GM18520 (cell line): ENCODE results near the gene NIPAL4.
A peak's percentile ranks its signal among the peaks of the same experiment; 100 is the strongest.
"Not testable (repeated sequence)": the region's sequence is repeated elsewhere in the genome, so short reads cannot be mapped to it uniquely, and the experiment has no call there.

ENCODE experiments used
- ATAC-seq: cut with Tn5 transposase; IDR thresholded peaks from one replicate; pipeline ENCODE4 v1.9.1; 2021; ENCODE audit not compliant: unreplicated experiment

The NIPAL4 gene

GRCh38 chr5:157463081-157463480 lies 3.1 kb downstream of the NIPAL4 start:
- ATAC-seq = no peak

- ATAC-seq = no peak
Observed at GRCh38 chr5:157463621-157464518, 3.9 kb downstream of the NIPAL4 start.

GRCh38 chr5:157464519-157465171 lies 4.6 kb downstream of the NIPAL4 start:
- peak; percentile 94 for ATAC-seq

DNA sequence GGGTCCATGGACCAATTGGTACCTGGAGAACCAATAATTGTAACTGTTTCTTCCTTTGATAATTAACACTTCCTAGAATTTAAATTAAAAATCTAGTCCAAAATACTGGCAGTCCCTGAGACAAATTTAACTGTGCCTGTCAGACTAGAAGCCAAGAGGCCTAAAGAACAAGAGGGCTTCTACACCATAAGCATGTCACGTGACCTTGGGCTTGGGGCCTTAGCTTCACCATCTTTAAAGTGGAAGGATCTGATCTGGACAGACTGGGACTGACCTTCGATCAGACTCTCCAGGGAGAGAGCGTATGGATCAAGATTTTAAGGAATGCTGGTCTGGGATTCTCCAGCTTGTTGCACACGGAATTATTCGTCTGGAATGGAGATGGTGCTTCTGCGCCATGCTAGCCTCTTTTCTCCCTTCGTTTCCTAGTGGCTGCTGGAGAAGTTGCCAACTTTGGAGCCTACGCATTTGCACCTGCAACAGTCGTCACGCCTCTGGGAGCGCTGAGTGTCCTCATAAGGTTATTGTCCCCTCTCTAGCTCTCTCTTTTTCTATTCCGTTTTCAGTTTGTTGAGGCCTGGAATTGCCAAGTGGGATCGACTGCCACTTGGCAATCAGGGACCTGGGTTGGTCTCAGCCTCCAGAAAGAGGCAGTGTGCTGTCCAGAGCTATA lies 8.4 kb downstream of the NIPAL4 start:
- ATAC-seq = no peak

GRCh38 chr5:157469073-157469472 lies 9.1 kb downstream of the NIPAL4 start:
- ATAC-seq = no peak

DNA sequence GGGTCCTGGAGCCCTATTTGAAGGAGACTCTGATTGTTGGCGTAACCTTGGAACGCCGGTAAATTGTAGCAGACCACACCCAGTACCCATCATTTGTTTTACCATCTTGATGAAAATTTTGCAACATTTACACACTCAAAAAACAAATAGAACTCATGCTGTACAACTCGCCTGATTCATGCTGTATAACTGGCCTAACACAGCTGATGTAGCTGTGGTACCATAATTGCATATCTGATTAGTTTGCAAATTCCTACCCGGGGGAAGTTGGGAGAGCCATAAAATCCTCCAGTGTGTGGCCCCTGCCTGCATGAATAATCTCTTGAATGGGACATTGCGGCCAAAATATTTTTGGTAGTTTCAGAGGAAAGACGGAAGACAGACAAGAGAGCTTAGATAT lies 9.7 kb downstream of the NIPAL4 start:
- ATAC-seq = no peak

DNA sequence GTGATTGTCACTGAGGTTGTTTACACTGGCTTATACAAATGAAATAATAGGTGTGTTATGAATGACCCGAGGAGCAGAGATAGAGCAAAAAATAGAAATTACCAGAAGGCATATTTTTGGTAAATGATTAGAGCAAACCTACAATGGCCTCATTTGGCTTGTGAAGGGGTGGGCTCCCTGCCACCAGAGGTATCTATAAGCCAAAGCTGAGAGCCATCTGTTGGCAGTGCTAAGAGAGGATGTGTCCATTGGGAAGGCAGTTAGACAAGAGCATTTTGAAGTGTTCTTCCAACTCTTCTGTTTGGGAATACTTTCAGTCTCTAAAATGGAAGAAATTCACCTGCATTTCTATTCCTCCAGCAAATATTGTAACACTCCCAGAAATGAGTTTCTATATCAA lies 10.6 kb downstream of the NIPAL4 start:
- no peak for ATAC-seq

DNA sequence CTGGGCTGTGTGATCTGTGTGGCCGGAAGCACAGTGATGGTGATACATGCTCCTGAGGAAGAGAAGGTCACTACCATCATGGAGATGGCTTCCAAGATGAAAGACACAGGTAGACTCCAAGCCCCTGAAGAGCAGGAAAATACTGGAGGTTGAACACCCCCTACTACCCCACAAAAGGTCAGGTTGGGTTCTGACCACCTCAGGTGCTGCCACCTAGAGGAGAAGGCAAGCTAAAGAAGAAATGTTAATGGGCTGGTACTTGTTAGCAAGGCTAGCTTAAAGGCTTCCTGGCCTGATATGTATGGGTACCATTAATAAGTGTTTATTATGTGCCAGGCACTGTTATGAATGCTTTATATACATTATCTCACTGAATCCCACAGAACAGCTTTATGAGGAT lies 11.7 kb downstream of the NIPAL4 start:
- no peak for ATAC-seq

- ATAC-seq = no peak
Observed at GRCh38 chr5:157473383-157474320, 13.6 kb downstream of the NIPAL4 start.

DNA sequence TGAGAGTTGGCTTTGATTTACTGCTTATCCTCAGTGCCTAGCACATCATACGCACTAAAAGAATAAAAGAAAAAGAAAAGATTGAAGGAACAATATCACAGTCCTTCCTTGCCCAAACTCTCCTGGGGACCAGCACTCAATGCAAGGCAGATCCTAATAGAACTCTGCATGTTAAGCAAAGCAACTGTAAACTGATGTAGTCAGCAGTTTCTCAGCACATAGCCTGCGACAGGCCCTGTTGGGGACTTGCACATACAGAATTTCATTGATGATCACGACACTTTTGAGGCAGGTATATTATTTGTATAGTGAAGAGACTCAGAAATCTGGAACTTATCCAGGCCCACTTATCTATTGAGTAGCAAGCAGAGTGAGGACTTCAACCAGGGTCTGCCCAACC lies 15.4 kb downstream of the NIPAL4 start:
- ATAC-seq = no peak

- no peak for ATAC-seq
Observed at GRCh38 chr5:157476702-157477408, 16.8 kb downstream of the NIPAL4 start.

DNA sequence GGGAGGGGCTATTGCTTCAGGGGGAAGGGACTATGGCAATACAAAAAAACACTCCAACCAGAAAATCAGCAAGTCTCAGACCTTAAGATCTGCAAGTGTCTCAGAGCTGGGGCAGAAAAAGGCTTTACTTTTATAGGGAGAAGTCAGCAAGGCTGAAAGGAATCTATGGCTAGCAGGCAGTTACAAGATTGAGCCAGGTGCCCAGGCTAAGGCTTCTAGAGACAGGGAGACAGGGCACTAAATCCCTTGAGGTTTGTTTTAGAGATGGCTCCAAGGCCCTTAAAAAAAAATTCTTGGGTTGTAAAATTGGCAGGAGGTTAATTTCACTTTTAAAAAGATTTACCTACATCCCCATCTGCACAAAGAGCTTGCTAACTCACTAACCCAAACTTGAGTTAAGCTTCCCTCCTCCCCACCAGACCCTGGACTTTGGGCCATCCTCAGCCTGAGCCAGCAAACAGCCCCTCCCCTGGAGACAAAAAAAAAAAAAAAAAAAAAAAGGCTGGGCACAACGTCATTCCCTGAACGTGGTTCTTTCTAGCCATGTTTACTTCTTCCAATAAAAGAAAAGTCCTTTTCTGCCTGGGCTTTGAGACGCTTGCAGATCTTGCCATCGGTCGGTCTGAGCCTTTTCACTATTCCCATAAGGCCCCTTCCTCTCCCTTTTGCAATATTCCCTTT lies 17.9 kb downstream of the NIPAL4 start:
- ATAC-seq = no peak

GRCh38 chr5:157478726-157479125 lies 18.7 kb downstream of the NIPAL4 start:
- ATAC-seq = no peak

DNA sequence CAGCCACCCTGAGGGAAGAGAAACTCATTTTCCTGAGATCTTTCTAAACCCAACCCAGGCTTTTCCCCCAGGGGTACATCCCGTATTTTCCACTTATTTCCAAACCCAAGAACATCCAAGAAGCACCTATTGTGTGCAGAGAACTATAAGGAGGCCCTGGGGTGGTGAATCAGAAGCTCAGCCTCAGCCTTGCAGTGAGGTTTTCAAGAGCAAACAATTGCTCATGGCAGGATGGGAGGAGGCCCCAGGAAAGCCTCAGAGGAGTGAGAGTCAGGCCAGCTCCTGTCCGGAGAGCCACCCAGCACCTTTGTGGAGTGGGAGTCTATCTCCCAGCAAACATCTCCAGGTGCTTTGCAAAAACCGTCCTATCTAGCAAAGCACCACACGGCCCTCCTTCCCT lies 19.2 kb downstream of the NIPAL4 start:
- no peak for ATAC-seq

- no peak for ATAC-seq
Observed at GRCh38 chr5:157479612-157480510, 19.8 kb downstream of the NIPAL4 start.

DNA sequence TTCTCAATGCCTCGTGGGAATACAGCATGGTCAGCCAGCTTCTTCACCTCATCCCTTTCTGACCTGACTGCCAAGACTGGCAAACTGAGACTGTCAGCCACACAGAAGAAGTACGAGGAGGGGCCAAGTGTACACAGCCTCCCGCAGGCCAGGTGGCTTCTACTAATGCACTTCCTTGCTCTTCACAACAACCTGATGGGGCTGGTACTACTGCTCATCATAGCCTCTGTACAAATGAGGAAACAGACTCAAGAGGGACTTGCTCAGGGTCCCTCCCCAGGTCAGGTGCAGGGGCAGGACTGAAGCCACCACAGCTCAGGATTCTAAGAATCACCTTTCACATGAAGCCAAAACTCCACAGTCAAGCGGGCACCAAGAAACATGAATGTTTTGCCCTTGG lies 21.3 kb downstream of the NIPAL4 start:
- ATAC-seq = no peak

DNA sequence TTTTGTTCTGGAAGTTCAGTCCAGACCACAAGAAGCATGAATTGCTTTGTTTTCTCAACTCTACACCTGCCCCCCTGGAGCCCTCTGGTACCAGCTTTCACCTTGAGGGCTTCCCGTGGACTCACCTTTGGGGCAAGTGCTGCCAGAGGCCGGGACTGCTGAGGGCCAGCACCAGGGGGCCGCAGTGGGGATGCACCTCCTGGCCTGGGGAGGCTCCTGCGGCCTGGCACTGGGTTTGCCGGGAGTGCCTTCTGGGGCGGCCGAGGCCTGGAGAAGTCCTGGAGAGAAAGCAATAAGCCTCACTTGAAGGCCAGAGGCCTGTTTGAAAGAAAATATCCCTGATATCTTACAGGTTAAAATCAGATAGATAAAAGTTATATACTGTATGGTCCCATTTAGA lies 21.7 kb downstream of the NIPAL4 start:
- ATAC-seq = no peak

GRCh38 chr5:157482702-157483101 lies 22.7 kb downstream of the NIPAL4 start:
- ATAC-seq = not testable (repeated sequence)

DNA sequence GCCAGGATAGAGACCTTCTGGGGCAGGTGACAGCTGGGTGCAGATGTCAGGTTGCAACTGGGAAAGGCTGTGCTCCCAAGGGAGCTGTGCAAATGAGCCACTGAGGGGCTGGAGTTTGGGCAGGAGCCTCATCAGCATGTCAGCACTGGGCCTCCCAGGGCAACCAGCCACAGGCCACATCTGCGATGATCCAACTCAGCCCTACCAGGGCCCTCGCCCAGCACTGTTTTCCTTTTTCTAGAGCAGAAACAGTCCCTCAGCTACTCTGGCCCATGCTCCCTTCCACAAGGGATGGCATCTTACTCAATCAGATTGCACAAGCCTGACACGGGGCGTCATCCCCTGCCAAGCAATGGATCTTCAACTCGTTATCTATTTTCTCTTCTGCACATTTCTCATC lies 24.8 kb downstream of the NIPAL4 start:
- no peak for ATAC-seq
